ENCODE results near the gene MFAP4. TPM values are rescaled to one million over a fixed set of nuclear protein-coding genes. Genes with fewer than 3 reads are reported as not detected.
A peak's percentile ranks its signal among the peaks of the same experiment; 100 is the strongest.

MFAP4 gene
- total and polyA plus RNA-seq, 12 donors, result 7.2 to 84.5 (median 31.9) TPM

- no peaks in the 10 kb centered on the region for H3K36me3 ChIP-seq (replicated peaks in 1 of 2)
- intact Hi-C loops (cut with DNase I), result no loop called here
- no peaks in the 10 kb centered on the region for H3K27me3 ChIP-seq
- 82 to 88% (median 86%) methylated on average over 6 to 7 of the region's 7 CpGs for WGBS, 4 donors
- no peaks in the 10 kb centered on the region for H3K9me3 ChIP-seq (replicated peaks in 1 of 3)
- H3K4me1 ChIP-seq (replicated peaks in 1 of 2), result peaks cover 21 to 28% of the 10 kb centered on the region in 2 donors
- H3K27ac ChIP-seq, result no peak overlapping the region
- TF ChIP-seq CTCF (IDR thresholded peaks at IDR 0.05) (no peak), POLR2A (IDR thresholded peaks at IDR 0.05) (no peak)
- H3K4me3 ChIP-seq, result no peak overlapping the region
- DNase-seq, result peak in 2 of 7 donors; percentile 5 to 6
Observed at GRCh38 chr17:19392303-19392702, 5.3 kb upstream of the MFAP4 start.

GRCh38 chr17:19391432-19391831 is 4.4 kb upstream of the MFAP4 start:
- intact Hi-C loops (cut with DNase I), result no loop called here
- H3K9me3 ChIP-seq (replicated peaks in 1 of 3), result no peaks in the 10 kb centered on the region
- no peaks in the 10 kb centered on the region for H3K36me3 ChIP-seq (replicated peaks in 1 of 2)
- WGBS, 4 donors, result 74 to 90% (median 87%) methylated on average over 6 to 7 of the region's 7 CpGs
- H3K27me3 ChIP-seq, result no peaks in the 10 kb centered on the region
- peaks cover 30 to 36% of the 10 kb centered on the region in 2 donors for H3K4me1 ChIP-seq (replicated peaks in 1 of 2)
- TF ChIP-seq POLR2A (IDR thresholded peaks at IDR 0.05), result no peak
- no peak for TF ChIP-seq CTCF (IDR thresholded peaks at IDR 0.05)
- DNase-seq, result peak in 1 of 7 donors; percentile 4
- no peak overlapping the region for H3K4me3 ChIP-seq
- H3K27ac ChIP-seq, result no peak overlapping the region

- H3K4me1 ChIP-seq (replicated peaks in 1 of 2), result peaks cover 35 to 41% of the 10 kb centered on the region in 2 donors
Observed at GRCh38 chr17:19390951-19391350, 4.0 kb upstream of the MFAP4 start.

More at GRCh38 chr17:19390951-19391350, 4.0 kb upstream of the MFAP4 start:
- H3K4me3 ChIP-seq, result no peak overlapping the region
- no peak overlapping the region for H3K27ac ChIP-seq
- H3K36me3 ChIP-seq (replicated peaks in 1 of 2), result no peaks in the 10 kb centered on the region
- TF ChIP-seq CTCF (IDR thresholded peaks at IDR 0.05) (no peak), POLR2A (IDR thresholded peaks at IDR 0.05) (no peak)
- DNase-seq, result peak in 2 of 7 donors; percentile 5 to 12
- WGBS, 4 donors, result 90 to 97% (median 94%) methylated on average over 2 of the region's 2 CpGs
- H3K27me3 ChIP-seq, result no peaks in the 10 kb centered on the region
- no peaks in the 10 kb centered on the region for H3K9me3 ChIP-seq (replicated peaks in 1 of 3)
- intact Hi-C loops (cut with DNase I), result no loop called here
